Esophagus muscularis mucosa (tissue), 4 donors: ENCODE data around the gene FITM1.

Experiments
- EP300 ChIP-seq: sonication (generic); formaldehyde crosslinking; IDR thresholded peaks from one replicate; pipeline ENCODE4 v1.6.1; 2017; ENCODE audit warnings: antibody characterized with exemption
- POLR2A ChIP-seq: fragments of 450-650 bp; IDR thresholded peaks from one replicate; pipeline ENCODE4 v1.6.1; 2017; ENCODE audit warnings: antibody characterized with exemption, moderate library complexity, mild to moderate bottlenecking, low read depth
- POLR2AphosphoS5 ChIP-seq, 2 donors: sonication (generic); formaldehyde crosslinking; IDR thresholded peaks; one replicate each; pipeline ENCODE4 v1.6.1; 2017; ENCODE audit warnings: antibody characterized with exemption in 2 of 2
- TF ChIP-seq, protein P1 (sequence below), 3 experiments: fragments of 200-600 bp in 2 of 3; fragments of 450-650 bp in 1 of 3; sonication (generic) in 2 of 3; IDR thresholded peaks; one replicate each; pipeline ENCODE4 v1.5.1; 2017 to 2019; ENCODE audit warnings: antibody characterized with exemption in 3 of 3, mild to moderate bottlenecking in 2 of 3, moderate library complexity in 1 of 3

DNA sequence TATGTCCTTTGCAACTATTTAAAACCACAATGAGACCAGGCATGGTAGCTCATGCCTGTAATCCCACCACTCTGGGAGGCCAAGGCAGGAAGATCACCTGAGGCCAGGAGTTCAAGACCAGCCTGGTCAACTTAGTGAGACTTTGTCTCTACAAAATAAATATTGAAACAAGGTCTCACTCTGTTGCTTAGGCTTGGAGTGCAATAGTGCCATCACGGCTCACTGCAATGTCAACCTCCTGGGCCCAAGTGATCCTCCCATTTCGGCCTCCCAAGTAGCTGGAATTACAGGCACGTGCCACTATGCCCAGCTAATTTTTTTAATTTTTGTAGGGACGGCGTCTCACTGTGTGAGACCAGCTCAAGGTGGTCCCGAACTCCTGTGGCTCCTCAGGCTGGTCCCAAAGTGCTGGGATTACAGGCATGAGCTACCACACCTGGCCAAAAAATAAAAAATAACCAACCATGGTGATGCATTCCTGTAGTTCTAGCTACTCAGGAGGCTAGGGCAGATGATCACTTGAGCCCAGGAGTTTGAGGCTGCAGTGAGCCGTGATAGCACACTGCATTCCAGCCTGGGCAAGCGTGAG is 955 bp upstream of the FITM1 start:
- TF ChIP-seq, protein P1, sequence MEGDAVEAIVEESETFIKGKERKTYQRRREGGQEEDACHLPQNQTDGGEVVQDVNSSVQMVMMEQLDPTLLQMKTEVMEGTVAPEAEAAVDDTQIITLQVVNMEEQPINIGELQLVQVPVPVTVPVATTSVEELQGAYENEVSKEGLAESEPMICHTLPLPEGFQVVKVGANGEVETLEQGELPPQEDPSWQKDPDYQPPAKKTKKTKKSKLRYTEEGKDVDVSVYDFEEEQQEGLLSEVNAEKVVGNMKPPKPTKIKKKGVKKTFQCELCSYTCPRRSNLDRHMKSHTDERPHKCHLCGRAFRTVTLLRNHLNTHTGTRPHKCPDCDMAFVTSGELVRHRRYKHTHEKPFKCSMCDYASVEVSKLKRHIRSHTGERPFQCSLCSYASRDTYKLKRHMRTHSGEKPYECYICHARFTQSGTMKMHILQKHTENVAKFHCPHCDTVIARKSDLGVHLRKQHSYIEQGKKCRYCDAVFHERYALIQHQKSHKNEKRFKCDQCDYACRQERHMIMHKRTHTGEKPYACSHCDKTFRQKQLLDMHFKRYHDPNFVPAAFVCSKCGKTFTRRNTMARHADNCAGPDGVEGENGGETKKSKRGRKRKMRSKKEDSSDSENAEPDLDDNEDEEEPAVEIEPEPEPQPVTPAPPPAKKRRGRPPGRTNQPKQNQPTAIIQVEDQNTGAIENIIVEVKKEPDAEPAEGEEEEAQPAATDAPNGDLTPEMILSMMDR (IDR thresholded peaks at IDR 0.05): no peak
- TF ChIP-seq POLR2A: no peak
- no peak for TF ChIP-seq POLR2AphosphoS5 (IDR thresholded peaks at IDR 0.05)
- TF ChIP-seq EP300: no peak
